ENCODE measurements around the gene RIMBP2. TPM values are rescaled to one million over a fixed set of nuclear protein-coding genes. Genes with fewer than 3 reads are reported as not detected.
"Not testable (repeated sequence)": the region's sequence is repeated elsewhere in the genome, so short reads cannot be mapped to it uniquely, and the experiment has no call there.

The RIMBP2 gene
- total RNA-seq, 1 donor from 2014 or later: not detected

- no peak for DNase-seq
- H3K4me1 Mint-ChIP-seq: no peaks in the 10 kb centered on the region
- intact Hi-C loops (cut with micrococcal nuclease): no loop called here
- H3K9me3 Mint-ChIP-seq: no peaks in the 10 kb centered on the region
- H3K4me3 Mint-ChIP-seq: no peak overlapping the region
- H3K36me3 Mint-ChIP-seq (ENCODE audit: low read depth): no peaks in the 10 kb centered on the region
- H3K27ac Mint-ChIP-seq: no peak overlapping the region
- H3K27me3 Mint-ChIP-seq: no peaks in the 10 kb centered on the region
Measured at GRCh38 chr12:130705178-130705822, 10.8 kb downstream of the RIMBP2 start.

- no peak for DNase-seq
- H3K4me3 Mint-ChIP-seq: no peak overlapping the region
- H3K36me3 Mint-ChIP-seq (ENCODE audit: low read depth): no peaks in the 10 kb centered on the region
- intact Hi-C loops (cut with micrococcal nuclease): no loop called here
- H3K4me1 Mint-ChIP-seq: no peaks in the 10 kb centered on the region
- no peaks in the 10 kb centered on the region for H3K27me3 Mint-ChIP-seq
- no peaks in the 10 kb centered on the region for H3K9me3 Mint-ChIP-seq
- no peak overlapping the region for H3K27ac Mint-ChIP-seq
Measured at GRCh38 chr12:130704606-130705005, 11.5 kb downstream of the RIMBP2 start.

GRCh38 chr12:130703733-130704375 is 12.2 kb downstream of the RIMBP2 start:
- no peak overlapping the region for H3K4me3 Mint-ChIP-seq
- intact Hi-C loops (cut with micrococcal nuclease): no loop called here
- DNase-seq: no peak
- H3K4me1 Mint-ChIP-seq: no peaks in the 10 kb centered on the region
- no peaks in the 10 kb centered on the region for H3K9me3 Mint-ChIP-seq
- H3K27me3 Mint-ChIP-seq: no peaks in the 10 kb centered on the region
- H3K27ac Mint-ChIP-seq: no peak overlapping the region
- H3K36me3 Mint-ChIP-seq (ENCODE audit: low read depth): no peaks in the 10 kb centered on the region

GRCh38 chr12:130702966-130703732 is 12.9 kb downstream of the RIMBP2 start:
- H3K4me1 Mint-ChIP-seq: no peaks in the 10 kb centered on the region
- intact Hi-C loops (cut with micrococcal nuclease): no loop called here
- no peak overlapping the region for H3K4me3 Mint-ChIP-seq
- H3K9me3 Mint-ChIP-seq: no peaks in the 10 kb centered on the region
- H3K36me3 Mint-ChIP-seq (ENCODE audit: low read depth): no peaks in the 10 kb centered on the region
- no peak overlapping the region for H3K27ac Mint-ChIP-seq
- DNase-seq: no peak
- H3K27me3 Mint-ChIP-seq: no peaks in the 10 kb centered on the region

GRCh38 chr12:130701402-130701744 is 14.7 kb downstream of the RIMBP2 start:
- no peak overlapping the region for H3K4me3 Mint-ChIP-seq
- peaks cover 2% of the 10 kb centered on the region for H3K27me3 Mint-ChIP-seq
- DNase-seq: no peak
- no peaks in the 10 kb centered on the region for H3K9me3 Mint-ChIP-seq
- no peak overlapping the region for H3K27ac Mint-ChIP-seq
- H3K4me1 Mint-ChIP-seq: no peaks in the 10 kb centered on the region
- H3K36me3 Mint-ChIP-seq (ENCODE audit: low read depth): no peaks in the 10 kb centered on the region
- intact Hi-C loops (cut with micrococcal nuclease): no loop called here

- Mint-ChIP-seq H3K4me3 (no peak overlapping the region), H3K27ac (no peak overlapping the region), H3K36me3 (ENCODE audit: low read depth) (no peaks in the 10 kb centered on the region), H3K9me3 (no peaks in the 10 kb centered on the region), H3K27me3 (peaks cover 3% of the 10 kb centered on the region), H3K4me1 (no peaks in the 10 kb centered on the region)
- intact Hi-C loops (cut with micrococcal nuclease): no loop called here
- no peak for DNase-seq
Measured at GRCh38 chr12:130700492-130701401, 15.4 kb downstream of the RIMBP2 start.

GRCh38 chr12:130698106-130698505 is 18.0 kb downstream of the RIMBP2 start:
- no peaks in the 10 kb centered on the region for H3K4me1 Mint-ChIP-seq
- no peaks in the 10 kb centered on the region for H3K9me3 Mint-ChIP-seq
- no peaks in the 10 kb centered on the region for H3K36me3 Mint-ChIP-seq (ENCODE audit: low read depth)
- H3K27me3 Mint-ChIP-seq: peaks cover 4% of the 10 kb centered on the region
- intact Hi-C loops (cut with micrococcal nuclease): no loop called here
- DNase-seq: no peak
- no peak overlapping the region for H3K4me3 Mint-ChIP-seq
- H3K27ac Mint-ChIP-seq: no peak overlapping the region

GRCh38 chr12:130696379-130697100 is 19.6 kb downstream of the RIMBP2 start:
- H3K36me3 Mint-ChIP-seq (ENCODE audit: low read depth): no peaks in the 10 kb centered on the region
- no peaks in the 10 kb centered on the region for H3K9me3 Mint-ChIP-seq
- intact Hi-C loops (cut with micrococcal nuclease): no loop called here
- no peaks in the 10 kb centered on the region for H3K4me1 Mint-ChIP-seq
- H3K27ac Mint-ChIP-seq: no peak overlapping the region
- H3K27me3 Mint-ChIP-seq: peaks cover 4% of the 10 kb centered on the region
- no peak for DNase-seq
- no peak overlapping the region for H3K4me3 Mint-ChIP-seq

- Mint-ChIP-seq H3K27me3 (peaks cover 4% of the 10 kb centered on the region), H3K4me3 (no peak overlapping the region), H3K4me1 (no peaks in the 10 kb centered on the region), H3K9me3 (no peaks in the 10 kb centered on the region), H3K27ac (no peak overlapping the region), H3K36me3 (ENCODE audit: low read depth) (no peaks in the 10 kb centered on the region)
- DNase-seq: no peak
- intact Hi-C loops (cut with micrococcal nuclease): no loop called here
Measured at GRCh38 chr12:130695061-130695460, 21.0 kb downstream of the RIMBP2 start.

GRCh38 chr12:130689408-130690405 is 26.4 kb downstream of the RIMBP2 start:
- Mint-ChIP-seq H3K9me3 (no peaks in the 10 kb centered on the region), H3K4me3 (no peak overlapping the region), H3K36me3 (ENCODE audit: low read depth) (no peaks in the 10 kb centered on the region), H3K27me3 (no peaks in the 10 kb centered on the region), H3K4me1 (no peaks in the 10 kb centered on the region), H3K27ac (no peak overlapping the region)
- DNase-seq: no peak
- intact Hi-C loops (cut with micrococcal nuclease): no loop called here

GRCh38 chr12:130688999-130689398 is 27.1 kb downstream of the RIMBP2 start:
- DNase-seq; intact Hi-C loops (cut with micrococcal nuclease); H3K27me3 Mint-ChIP-seq; H3K4me3 Mint-ChIP-seq; H3K36me3 Mint-ChIP-seq (ENCODE audit: low read depth); H3K9me3 Mint-ChIP-seq; H3K4me1 Mint-ChIP-seq; H3K27ac Mint-ChIP-seq: not testable (repeated sequence)
